Measurements from ENCODE around the gene UNC13A. TPM values are rescaled to one million over a fixed set of nuclear protein-coding genes. Genes with fewer than 3 reads are reported as not detected.

Gene UNC13A
- total RNA-seq, 1 experiment from 2014 or later = 22.2 TPM

GRCh38 chr19:17641181-17641580 lies 47.0 kb downstream of the UNC13A start:
- Histone ChIP-seq H2BK20ac (ENCODE audit: low read depth, low read length, poor library complexity, severe bottlenecking) (no peak overlapping the region), H4K8ac (replicated peaks; ENCODE audit: insufficient read length, low read depth, low read length) (no peak overlapping the region), H3K18ac (ENCODE audit: insufficient read length, low read depth, low read length) (no peak overlapping the region), H3K4ac (ENCODE audit: low read depth, low read length) (no peak overlapping the region), H3K56ac (ENCODE audit: insufficient read length, low read depth, low read length) (no peak overlapping the region), H2AFZ (ENCODE audit: low read length) (no peak overlapping the region), H2BK120ac (ENCODE audit: low read depth, low read length, poor library complexity, severe bottlenecking) (no peak overlapping the region), H4K91ac (ENCODE audit: insufficient read length, low read depth, low read length) (no peak overlapping the region), H3K79me2 (ENCODE audit: insufficient read depth, low read length) (no peaks in the 10 kb centered on the region), H4K20me1 (ENCODE audit: control insufficient read depth, insufficient read depth, insufficient read length) (no peaks in the 10 kb centered on the region), H3K27ac (ENCODE audit: insufficient read length, low read depth, low read length) (no peak overlapping the region), H3K4me1 (ENCODE audit: insufficient read depth, low read length) (no peaks in the 10 kb centered on the region), H3K79me1 (ENCODE audit: insufficient read depth, low read depth, low read length, poor library complexity, severe bottlenecking) (no peaks in the 10 kb centered on the region), H2BK12ac (ENCODE audit: insufficient read length, low read depth, low read length) (no peak overlapping the region), H3K9me3 (ENCODE audit: control insufficient read depth, low read depth, low read length) (no peaks in the 10 kb centered on the region), H2AK5ac (ENCODE audit: insufficient read length, low read length) (no peak overlapping the region), H2BK5ac (ENCODE audit: insufficient read length, low read length) (no peak overlapping the region), H3K9ac (ENCODE audit: extremely low read depth, insufficient read length, low read length) (no peak overlapping the region), H4K5ac (ENCODE audit: insufficient read length, low read depth, low read length) (no peak overlapping the region), H2BK15ac (ENCODE audit: low read depth, low read length) (no peak overlapping the region), H3K4me2 (ENCODE audit: insufficient read depth, insufficient read length, low read length) (no peak overlapping the region), H3K23ac (ENCODE audit: insufficient read length, low read depth, low read length) (no peak overlapping the region), H3K27me3 (ENCODE audit: insufficient read depth, low read length) (no peaks in the 10 kb centered on the region), H3K23me2 (ENCODE audit: insufficient read length, low read depth, low read length, poor library complexity, severe bottlenecking) (no peaks in the 10 kb centered on the region), H3T11ph (ENCODE audit: low read length) (no peak overlapping the region), H3K14ac (ENCODE audit: insufficient read depth, low read length) (no peak overlapping the region)
- no peak overlapping the region for H3K27ac Mint-ChIP-seq
- WGBS (ENCODE audit: extremely low coverage, insufficient read length, low lambda C conversion rate) = no CpG with 5 or more reads among the region's 15 CpGs
- TF ChIP-seq CTCF (conservative IDR thresholded peaks at IDR 0.05) = no peak
- H3K4me3 Mint-ChIP-seq = no peak overlapping the region
- no peaks in the 10 kb centered on the region for H3K4me1 Mint-ChIP-seq
- DNase-seq = no peak
- H3K27me3 Mint-ChIP-seq (ENCODE audit: low read depth) = no peaks in the 10 kb centered on the region; the same call in 1 of the 2 replicates
- peaks cover 29 to 47% (median 37%) of the 10 kb centered on the region in 3 experiments for H3K36me3 Mint-ChIP-seq (ENCODE audit: insufficient read depth in 1 of 3, low read depth in 3 of 3)
- H3K9me3 Mint-ChIP-seq = no peaks in the 10 kb centered on the region

All from H9 (cell line).